ENCODE data around the gene CERS6. TPM values are rescaled to one million over a fixed set of nuclear protein-coding genes. Genes with fewer than 3 reads are reported as not detected.
A peak's percentile ranks its signal among the peaks of the same experiment; 100 is the strongest.

The CERS6 gene
- total and polyA plus RNA-seq, 8 donors = 3.2 to 18.0 (median 7.6) TPM

DNA sequence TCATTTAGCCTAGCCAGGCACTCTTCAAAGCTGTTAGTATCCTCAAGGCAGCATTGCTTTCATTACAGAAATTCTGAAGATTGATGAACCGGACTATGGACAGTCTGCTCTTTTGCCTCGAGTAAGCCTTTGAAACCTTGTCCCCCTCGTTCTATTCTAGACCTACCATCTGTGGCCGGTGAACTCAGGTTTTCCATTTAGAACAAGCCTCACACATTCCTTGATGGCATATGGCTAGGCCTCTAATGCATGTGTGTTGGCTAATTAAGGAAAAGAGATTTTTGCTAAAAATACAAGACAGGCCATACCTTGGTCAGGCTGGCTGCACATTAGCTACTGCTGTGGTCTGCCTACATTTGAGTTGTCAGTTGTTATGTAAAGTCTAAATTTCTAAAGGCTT lies 111.8 kb downstream of the CERS6 start:
- H3K4me3 ChIP-seq = no peak overlapping the region
- FAIRE-seq (no peak), ATAC-seq (no peak), DNase-seq (no peak)
- WGBS, 2 donors = 88 to 96% methylated on average over 4 of the region's 4 CpGs
- intact Hi-C loops (cut with DNase I) = no loop called here
- H3K9me3 ChIP-seq = no peaks in the 10 kb centered on the region
- H3K27me3 ChIP-seq = no peaks in the 10 kb centered on the region
- no peaks in the 10 kb centered on the region for H3K4me1 ChIP-seq
- H3K27ac ChIP-seq = no peak overlapping the region
- H3K36me3 ChIP-seq = no peaks in the 10 kb centered on the region
- TF ChIP-seq, protein P1, sequence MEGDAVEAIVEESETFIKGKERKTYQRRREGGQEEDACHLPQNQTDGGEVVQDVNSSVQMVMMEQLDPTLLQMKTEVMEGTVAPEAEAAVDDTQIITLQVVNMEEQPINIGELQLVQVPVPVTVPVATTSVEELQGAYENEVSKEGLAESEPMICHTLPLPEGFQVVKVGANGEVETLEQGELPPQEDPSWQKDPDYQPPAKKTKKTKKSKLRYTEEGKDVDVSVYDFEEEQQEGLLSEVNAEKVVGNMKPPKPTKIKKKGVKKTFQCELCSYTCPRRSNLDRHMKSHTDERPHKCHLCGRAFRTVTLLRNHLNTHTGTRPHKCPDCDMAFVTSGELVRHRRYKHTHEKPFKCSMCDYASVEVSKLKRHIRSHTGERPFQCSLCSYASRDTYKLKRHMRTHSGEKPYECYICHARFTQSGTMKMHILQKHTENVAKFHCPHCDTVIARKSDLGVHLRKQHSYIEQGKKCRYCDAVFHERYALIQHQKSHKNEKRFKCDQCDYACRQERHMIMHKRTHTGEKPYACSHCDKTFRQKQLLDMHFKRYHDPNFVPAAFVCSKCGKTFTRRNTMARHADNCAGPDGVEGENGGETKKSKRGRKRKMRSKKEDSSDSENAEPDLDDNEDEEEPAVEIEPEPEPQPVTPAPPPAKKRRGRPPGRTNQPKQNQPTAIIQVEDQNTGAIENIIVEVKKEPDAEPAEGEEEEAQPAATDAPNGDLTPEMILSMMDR (IDR thresholded peaks at IDR 0.05) = no peak

DNA sequence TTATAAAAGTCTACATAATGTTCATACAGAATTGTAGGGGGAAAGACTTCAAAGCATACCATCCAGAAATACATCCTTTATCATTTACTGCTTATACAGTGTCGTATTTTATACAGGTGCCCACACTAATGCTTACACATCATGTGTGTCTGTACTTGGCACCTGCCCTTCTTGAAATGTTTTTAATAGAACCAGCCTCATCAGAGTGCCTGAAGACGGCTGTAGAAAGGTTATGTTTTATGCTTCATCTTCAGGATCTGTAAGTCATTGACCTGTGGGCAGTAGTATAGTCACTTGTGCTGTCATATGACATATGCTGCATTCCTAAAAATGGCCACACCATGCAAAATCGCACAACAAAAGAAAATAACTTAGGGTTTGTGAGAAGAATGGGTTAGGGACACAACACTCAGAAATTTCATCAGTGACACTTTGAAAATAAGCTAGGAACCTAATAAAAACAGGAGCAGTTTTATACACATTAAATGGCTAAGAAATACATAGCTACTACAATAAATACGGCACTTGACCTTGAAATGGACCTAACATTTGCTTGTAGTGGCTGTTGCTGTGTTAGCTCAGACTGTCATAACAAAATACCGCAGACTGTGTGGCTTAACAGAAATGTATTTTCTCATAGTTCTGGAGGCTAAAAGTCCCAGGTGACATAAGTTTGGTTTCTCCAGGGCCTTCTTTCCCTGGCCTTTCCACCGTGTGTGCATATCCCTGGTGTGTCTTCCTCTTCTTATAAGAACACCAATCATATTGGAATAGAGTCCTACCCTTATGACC lies 112.6 kb downstream of the CERS6 start:
- Histone ChIP-seq H3K4me1 (no peaks in the 10 kb centered on the region), H3K27me3 (no peaks in the 10 kb centered on the region), H3K36me3 (no peaks in the 10 kb centered on the region), H3K27ac (no peak overlapping the region), H3K9me3 (no peaks in the 10 kb centered on the region), H3K4me3 (no peak overlapping the region)
- FAIRE-seq (no peak), DNase-seq (no peak), ATAC-seq (peak; percentile 72 to 94 (median 88))
- WGBS, 2 donors = 57 to 59% methylated on average over 6 of the region's 6 CpGs
- intact Hi-C loops (cut with DNase I) = no loop called here
- TF ChIP-seq, protein P1 (IDR thresholded peaks at IDR 0.05) = no peak

DNA sequence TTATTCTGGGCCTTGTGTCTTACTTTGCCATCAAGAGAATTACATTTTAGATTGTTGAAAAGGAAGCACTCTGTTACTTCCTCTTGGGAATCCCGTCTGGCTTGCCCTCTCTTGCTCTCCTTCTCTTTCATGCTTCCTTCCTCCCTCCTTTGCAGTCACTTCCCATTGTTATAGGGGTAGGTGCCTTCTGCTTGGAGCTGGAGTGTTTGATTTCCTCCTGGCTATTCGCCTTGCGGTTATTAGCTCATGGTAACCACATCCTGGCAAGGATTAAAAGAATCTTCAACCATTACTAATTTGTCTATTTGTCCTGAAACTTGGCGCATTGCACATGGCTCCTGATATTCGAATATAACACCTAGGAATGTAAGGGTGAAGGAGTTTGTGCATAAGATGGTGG lies 115.0 kb downstream of the CERS6 start:
- DNase-seq (no peak), ATAC-seq (no peak), FAIRE-seq (no peak)
- H3K9me3 ChIP-seq = no peaks in the 10 kb centered on the region
- H3K4me1 ChIP-seq = no peaks in the 10 kb centered on the region
- intact Hi-C loops (cut with DNase I) = no loop called here
- 91 to 92% methylated on average over 5 of the region's 5 CpGs for WGBS, 2 donors
- H3K27me3 ChIP-seq = no peaks in the 10 kb centered on the region
- no peaks in the 10 kb centered on the region for H3K36me3 ChIP-seq
- TF ChIP-seq, protein P1 (IDR thresholded peaks at IDR 0.05) = no peak
- H3K4me3 ChIP-seq = no peak overlapping the region
- H3K27ac ChIP-seq = no peak overlapping the region

DNA sequence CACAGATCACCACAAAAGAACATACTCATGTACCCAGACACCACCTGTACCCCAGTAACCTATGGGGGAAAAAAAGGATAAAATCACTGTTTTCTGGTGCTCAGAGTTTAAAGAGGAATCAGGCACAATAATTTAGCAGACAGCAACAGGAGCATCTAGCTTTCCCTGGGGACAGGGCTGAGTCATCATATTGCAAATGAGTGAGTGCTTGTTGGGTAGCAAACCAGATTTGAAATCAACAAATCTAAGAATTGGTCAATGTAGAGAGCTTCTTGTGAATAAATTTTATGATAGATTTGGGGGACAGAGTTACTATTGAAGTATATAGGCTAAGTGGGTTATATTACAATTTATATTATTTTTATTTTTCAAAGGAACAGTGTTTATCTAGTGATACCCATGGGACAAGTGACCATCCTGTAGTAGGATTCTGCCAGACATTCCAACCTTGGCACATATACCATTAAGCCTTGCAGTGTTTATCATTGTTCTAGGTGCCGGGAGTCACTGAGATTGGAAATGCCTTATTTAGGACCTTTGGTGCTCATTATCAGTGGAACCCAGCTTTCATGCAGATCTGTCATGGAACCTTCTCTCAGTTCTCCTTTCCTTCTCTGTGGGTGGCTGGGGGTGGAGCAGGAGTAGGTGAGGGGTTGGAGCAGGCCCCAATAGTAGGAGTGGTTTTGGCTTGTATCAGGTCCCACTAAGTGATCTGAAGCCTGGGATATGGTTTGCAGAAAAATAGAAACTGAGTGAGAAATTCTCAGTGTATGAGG lies 117.2 kb downstream of the CERS6 start:
- no peaks in the 10 kb centered on the region for H3K9me3 ChIP-seq
- H3K27ac ChIP-seq = no peak overlapping the region
- H3K36me3 ChIP-seq = no peaks in the 10 kb centered on the region
- TF ChIP-seq, protein P1 (IDR thresholded peaks at IDR 0.05) = no peak
- intact Hi-C loops (cut with DNase I) = no loop called here
- H3K4me1 ChIP-seq = no peaks in the 10 kb centered on the region
- no peak overlapping the region for H3K4me3 ChIP-seq
- no peaks in the 10 kb centered on the region for H3K27me3 ChIP-seq
- no peak for FAIRE-seq
- no peak for DNase-seq
- 92% methylated on average over 1 of the region's 1 CpG for WGBS, 2 donors
- no peak for ATAC-seq
